Activated T-cell treated with anti-CD3 and anti-CD28 coated beads, Interleukin-2, amount 50 U/mL, for 4 hours (primary cell): ENCODE results near the gene NAALADL2. TPM values are rescaled to one million over a fixed set of nuclear protein-coding genes. Genes with fewer than 3 reads are reported as not detected.
"Not testable (repeated sequence)": the region's sequence is repeated elsewhere in the genome, so short reads cannot be mapped to it uniquely, and the experiment has no call there.

Source experiments
- ATAC-seq, 2 donors: fragments of 200-7000 bp; cut with Tn5 transposase; one replicate each; pipeline ENCODE4 v1.10.0; 2021
- DNase-seq: peaks from one replicate; pipeline ENCODE4 v3.0.0-alpha.2; 2020
- H3K27me3 Mint-ChIP-seq: one replicate; pipeline ENCODE4 v1.8.0; 2021; ENCODE audit warnings: low read depth, mixed read lengths
- H3K36me3 Mint-ChIP-seq: one replicate; pipeline ENCODE4 v1.8.0; 2022; ENCODE audit warnings: mixed read lengths; ENCODE audit not compliant: insufficient read depth
- H3K4me1 Mint-ChIP-seq: one replicate; pipeline ENCODE4 v1.8.0; 2021; ENCODE audit warnings: low read depth, mixed read lengths
- H3K4me3 Mint-ChIP-seq: one replicate; pipeline ENCODE4 v1.8.0; 2021; ENCODE audit warnings: mild to moderate bottlenecking, moderate library complexity, mixed read lengths
- H3K9me3 Mint-ChIP-seq: one replicate; pipeline ENCODE4 v1.8.0; 2021; ENCODE audit warnings: mixed read lengths
- total RNA-seq, 3 donors: library from RNA; stranded (reverse); gene quantifications; one replicate each; pipeline ENCODE4 v1.2.1, GENCODE V29; 2021

Gene NAALADL2
- total RNA-seq, 3 donors from 2014 or later = 0.26 to 0.33 (median 0.33) TPM

DNA sequence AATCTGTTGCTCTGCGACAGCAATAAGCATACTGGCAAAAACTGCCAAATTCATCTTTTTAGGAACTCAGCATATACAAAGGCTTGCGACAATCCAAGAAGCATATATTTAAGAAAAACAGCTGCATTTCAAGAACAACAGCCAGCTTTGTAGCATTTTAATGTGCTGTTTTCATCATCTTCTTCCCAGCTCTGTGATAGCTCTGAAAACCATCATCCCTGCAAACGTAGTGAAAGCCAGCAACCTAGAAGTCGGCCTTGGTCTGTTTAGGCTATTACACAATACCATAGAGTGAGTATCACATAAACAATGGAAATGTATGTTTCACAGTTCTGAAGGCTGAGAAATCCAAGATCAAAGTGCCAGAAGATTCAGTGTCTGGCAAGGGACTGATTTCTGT is 187.5 kb downstream of the NAALADL2 start:
- ATAC-seq (no peak), DNase-seq (no peak)
- Mint-ChIP-seq H3K27me3 (no peaks in the 10 kb centered on the region), H3K9me3 (peaks cover 4% of the 10 kb centered on the region), H3K4me3 (no peak overlapping the region), H3K4me1 (no peaks in the 10 kb centered on the region), H3K36me3 (no peaks in the 10 kb centered on the region)

DNA sequence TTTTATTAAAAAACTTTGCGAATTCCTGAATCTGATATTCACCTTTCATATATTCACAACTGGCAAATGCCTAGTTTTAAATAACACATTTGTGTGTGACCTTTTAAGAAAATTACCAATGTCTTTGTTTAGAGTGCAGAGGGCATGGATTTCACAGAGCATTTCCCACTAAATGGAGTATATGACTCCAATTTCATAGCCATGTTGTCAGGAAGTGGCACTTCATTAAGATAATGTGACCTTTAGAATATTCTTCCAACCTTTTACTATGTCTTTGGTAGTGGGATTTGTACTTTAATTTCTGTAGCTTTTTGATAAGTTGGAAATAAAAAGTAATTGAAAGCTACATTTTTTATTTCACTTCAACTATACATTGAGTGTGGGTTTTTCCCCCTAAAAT is 188.7 kb downstream of the NAALADL2 start:
- peaks cover 4% of the 10 kb centered on the region for H3K9me3 Mint-ChIP-seq
- no peak overlapping the region for H3K4me3 Mint-ChIP-seq
- no peaks in the 10 kb centered on the region for H3K36me3 Mint-ChIP-seq
- H3K27me3 Mint-ChIP-seq = no peaks in the 10 kb centered on the region
- no peak for ATAC-seq
- H3K4me1 Mint-ChIP-seq = no peaks in the 10 kb centered on the region
- no peak for DNase-seq

GRCh38 chr3:175057401-175057800 is 198.3 kb downstream of the NAALADL2 start:
- Mint-ChIP-seq H3K4me3 (no peak overlapping the region), H3K9me3 (peaks cover 11% of the 10 kb centered on the region), H3K36me3 (no peaks in the 10 kb centered on the region), H3K4me1 (no peaks in the 10 kb centered on the region), H3K27me3 (no peaks in the 10 kb centered on the region)
- ATAC-seq (no peak), DNase-seq (no peak)

DNA sequence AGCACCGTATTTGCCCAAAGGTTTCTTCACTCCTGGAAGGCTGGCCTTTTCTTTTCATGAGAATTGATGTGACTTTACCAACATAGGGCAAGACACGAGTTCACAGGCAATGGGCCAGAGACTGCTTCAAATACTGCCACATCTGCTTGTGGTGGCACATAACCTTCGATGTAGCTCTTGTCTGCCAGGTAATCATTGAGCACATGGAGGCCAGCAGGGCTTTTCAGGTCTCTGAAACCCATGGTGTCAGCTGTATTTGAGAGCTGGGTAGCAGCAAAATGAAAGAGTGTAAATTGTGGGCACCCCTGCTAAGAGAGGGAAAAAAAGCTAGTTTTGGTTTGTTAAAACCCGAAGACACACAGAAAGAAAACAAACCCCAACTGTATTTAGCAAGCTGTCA is 200.7 kb downstream of the NAALADL2 start:
- no peak overlapping the region for H3K4me3 Mint-ChIP-seq
- peaks cover 5% of the 10 kb centered on the region for H3K9me3 Mint-ChIP-seq
- no peaks in the 10 kb centered on the region for H3K4me1 Mint-ChIP-seq
- DNase-seq (no peak), ATAC-seq (no peak)
- no peaks in the 10 kb centered on the region for H3K36me3 Mint-ChIP-seq
- no peaks in the 10 kb centered on the region for H3K27me3 Mint-ChIP-seq

GRCh38 chr3:175065497-175065896 is 206.4 kb downstream of the NAALADL2 start:
- H3K4me3 Mint-ChIP-seq = no peak overlapping the region
- peaks cover 5% of the 10 kb centered on the region for H3K9me3 Mint-ChIP-seq
- no peaks in the 10 kb centered on the region for H3K4me1 Mint-ChIP-seq
- H3K36me3 Mint-ChIP-seq = no peaks in the 10 kb centered on the region
- no peak for ATAC-seq
- no peak for DNase-seq
- H3K27me3 Mint-ChIP-seq = no peaks in the 10 kb centered on the region

DNA sequence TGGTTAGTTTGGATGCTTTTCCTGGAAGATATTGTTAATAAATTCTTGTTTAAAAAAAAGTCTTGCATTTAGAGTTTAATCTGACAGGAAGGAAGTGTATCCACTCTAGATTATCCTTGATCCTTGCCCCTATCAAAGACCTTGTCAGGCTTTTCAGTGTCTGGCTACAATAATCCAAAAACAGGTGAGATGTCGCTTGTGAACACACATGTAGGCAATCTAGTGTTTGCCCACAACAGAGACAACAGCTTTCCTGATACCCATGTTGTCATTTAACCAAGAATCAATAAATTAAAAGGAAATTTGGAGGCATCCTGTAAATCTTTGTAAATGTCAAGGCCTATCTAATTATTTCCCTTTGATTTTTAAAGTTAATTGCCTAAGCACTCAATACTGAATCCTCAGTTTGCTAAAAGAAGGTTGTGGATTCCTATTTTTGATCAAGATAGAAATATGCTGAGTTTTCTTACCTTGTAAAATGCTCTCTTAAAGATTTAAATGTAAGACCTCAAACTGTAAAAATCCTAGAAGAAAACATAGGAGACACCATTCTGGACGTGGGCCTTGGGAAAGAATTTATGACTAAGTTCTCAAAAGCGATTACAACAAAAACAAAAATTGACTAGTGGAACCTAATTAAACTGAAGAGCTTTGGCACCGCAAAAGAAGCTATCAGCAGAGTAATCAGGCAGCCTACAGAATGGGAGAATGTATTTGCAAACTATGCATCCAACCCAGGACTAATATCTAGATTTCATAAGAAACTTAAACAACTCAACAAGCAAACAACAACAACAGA is 207.7 kb downstream of the NAALADL2 start:
- H3K4me3 Mint-ChIP-seq = no peak overlapping the region
- no peaks in the 10 kb centered on the region for H3K4me1 Mint-ChIP-seq
- DNase-seq (no peak), ATAC-seq (no peak)
- no peaks in the 10 kb centered on the region for H3K36me3 Mint-ChIP-seq
- H3K27me3 Mint-ChIP-seq = no peaks in the 10 kb centered on the region
- peaks cover 5% of the 10 kb centered on the region for H3K9me3 Mint-ChIP-seq

GRCh38 chr3:175068587-175068986 is 209.5 kb downstream of the NAALADL2 start:
- Mint-ChIP-seq H3K4me3 (no peak overlapping the region), H3K4me1 (no peaks in the 10 kb centered on the region), H3K9me3 (peaks cover 5% of the 10 kb centered on the region), H3K36me3 (no peaks in the 10 kb centered on the region), H3K27me3 (no peaks in the 10 kb centered on the region)
- DNase-seq (no peak), ATAC-seq (no peak)

- Mint-ChIP-seq H3K27me3 (no peaks in the 10 kb centered on the region), H3K9me3 (peaks cover 5% of the 10 kb centered on the region), H3K4me1 (no peaks in the 10 kb centered on the region), H3K36me3 (no peaks in the 10 kb centered on the region), H3K4me3 (no peak overlapping the region)
- DNase-seq = no peak
- ATAC-seq = no peak
Measured at GRCh38 chr3:175070946-175071345, 211.8 kb downstream of the NAALADL2 start.

DNA sequence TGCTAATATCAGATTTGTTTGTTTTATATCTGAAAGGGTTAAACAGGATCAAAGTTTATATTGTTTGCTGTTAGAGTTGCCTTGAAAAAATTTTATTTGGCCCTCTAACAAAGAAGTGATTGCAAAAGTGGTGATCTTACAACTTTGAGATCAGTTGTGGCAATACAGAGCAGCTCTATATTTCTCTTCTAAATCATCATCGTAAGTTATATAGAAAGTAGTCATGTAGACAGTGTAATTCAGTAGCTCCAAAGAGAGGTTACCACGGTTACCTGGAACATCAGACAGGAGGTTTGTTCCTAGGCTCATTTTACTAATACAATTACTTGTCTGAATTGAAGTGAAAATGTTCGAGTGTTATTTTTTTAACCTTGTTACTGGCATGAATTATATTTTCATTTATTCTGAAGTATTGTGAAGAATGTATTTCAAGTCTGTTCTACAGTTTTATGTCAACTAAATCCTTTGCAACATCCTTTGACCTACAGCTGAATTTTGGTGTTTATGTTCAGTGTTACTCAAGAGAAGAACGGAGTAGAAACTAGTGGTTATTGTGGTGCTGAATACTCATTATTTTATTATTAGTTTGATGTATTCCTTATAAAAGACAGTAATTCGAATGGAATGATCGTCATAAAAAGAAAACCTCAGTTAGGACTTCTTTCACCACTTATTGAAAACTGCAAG is 214.2 kb downstream of the NAALADL2 start:
- Mint-ChIP-seq H3K4me1 (no peaks in the 10 kb centered on the region), H3K36me3 (no peaks in the 10 kb centered on the region), H3K4me3 (no peak overlapping the region), H3K27me3 (no peaks in the 10 kb centered on the region), H3K9me3 (peaks cover 5% of the 10 kb centered on the region)
- no peak for DNase-seq
- no peak for ATAC-seq

GRCh38 chr3:175075269-175075668 is 216.1 kb downstream of the NAALADL2 start:
- Mint-ChIP-seq H3K4me1 (no peaks in the 10 kb centered on the region), H3K36me3 (no peaks in the 10 kb centered on the region), H3K9me3 (no peaks in the 10 kb centered on the region), H3K4me3 (no peak overlapping the region), H3K27me3 (no peaks in the 10 kb centered on the region)
- no peak for ATAC-seq
- DNase-seq = no peak

DNA sequence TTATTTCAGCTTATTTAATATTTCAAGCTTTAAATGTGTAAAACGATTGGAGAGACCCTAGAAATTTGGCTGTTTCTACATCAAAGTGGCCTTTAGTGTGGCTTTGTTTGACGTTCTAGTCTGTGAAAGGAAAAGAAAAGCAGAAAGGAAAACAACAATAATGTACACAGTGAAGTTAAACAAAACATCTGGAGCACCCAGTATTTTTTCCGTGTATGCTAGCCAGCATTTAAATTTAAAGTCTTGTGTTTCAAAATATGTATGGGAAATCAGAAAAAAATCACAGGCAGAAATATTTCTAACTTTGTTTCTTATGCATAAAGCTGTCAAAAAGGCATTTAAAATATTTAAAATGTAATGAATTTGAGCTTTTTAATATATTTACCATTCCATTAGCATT is 218.1 kb downstream of the NAALADL2 start:
- ATAC-seq (no peak), DNase-seq (no peak)
- Mint-ChIP-seq H3K4me1 (no peaks in the 10 kb centered on the region), H3K9me3 (no peaks in the 10 kb centered on the region), H3K27me3 (no peaks in the 10 kb centered on the region), H3K36me3 (no peaks in the 10 kb centered on the region), H3K4me3 (no peak overlapping the region)

DNA sequence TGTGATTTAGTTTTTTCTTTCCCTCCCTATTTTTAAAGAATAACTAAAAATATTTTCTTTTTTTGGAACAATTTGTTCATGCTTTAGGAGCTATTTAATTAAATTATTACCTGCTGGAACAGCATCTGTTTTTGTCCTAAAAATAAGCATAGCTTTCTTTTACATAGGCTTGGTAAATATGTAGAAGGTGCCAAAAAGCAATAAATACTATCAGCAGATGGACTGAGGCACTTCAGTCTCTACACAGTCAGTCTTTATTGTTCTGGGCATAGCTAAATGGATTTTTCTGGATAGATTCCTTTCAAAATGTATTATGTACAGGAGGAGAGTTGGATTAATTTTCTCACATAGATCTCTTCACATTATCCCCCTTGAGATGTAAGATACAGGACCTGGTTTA is 223.5 kb downstream of the NAALADL2 start:
- H3K27me3 Mint-ChIP-seq = no peaks in the 10 kb centered on the region
- H3K4me3 Mint-ChIP-seq = no peak overlapping the region
- no peak for DNase-seq
- no peaks in the 10 kb centered on the region for H3K9me3 Mint-ChIP-seq
- H3K36me3 Mint-ChIP-seq = no peaks in the 10 kb centered on the region
- ATAC-seq = no peak
- no peaks in the 10 kb centered on the region for H3K4me1 Mint-ChIP-seq

GRCh38 chr3:175087128-175087527 is 228.0 kb downstream of the NAALADL2 start:
- not testable (repeated sequence) for DNase-seq, H3K4me3 Mint-ChIP-seq, H3K36me3 Mint-ChIP-seq, H3K4me1 Mint-ChIP-seq, H3K9me3 Mint-ChIP-seq, ATAC-seq, H3K27me3 Mint-ChIP-seq

DNA sequence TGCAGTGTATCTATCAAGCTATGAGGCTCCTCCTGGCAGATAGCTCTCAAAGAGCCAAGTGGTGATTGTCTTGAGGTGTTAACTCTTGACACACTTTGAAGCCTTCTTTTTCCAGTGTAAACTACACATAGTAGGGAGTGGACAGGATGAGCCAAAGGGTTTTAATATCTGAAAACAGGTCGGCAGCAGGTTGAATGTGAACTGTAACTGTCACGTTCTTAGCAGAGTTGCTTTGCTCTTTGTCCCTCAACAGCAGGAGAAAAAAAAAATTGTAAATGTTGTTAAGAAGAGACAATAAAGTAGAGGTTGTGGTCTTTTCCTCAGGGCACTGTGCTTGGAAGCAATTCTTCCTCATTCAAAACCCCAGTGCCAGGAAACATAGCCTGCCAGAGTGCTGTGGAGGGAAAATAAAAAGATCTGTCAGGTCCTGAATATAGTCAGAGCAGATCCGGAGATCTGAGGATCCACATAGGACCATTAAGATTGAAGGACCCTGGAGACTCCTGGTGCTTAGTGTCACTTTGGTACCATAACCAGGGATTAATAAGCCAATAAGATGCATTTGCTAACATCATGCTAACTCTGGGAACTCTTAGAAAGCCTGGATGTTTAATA is 229.7 kb downstream of the NAALADL2 start:
- no peaks in the 10 kb centered on the region for H3K36me3 Mint-ChIP-seq

More for the DNA sequence above, 229.7 kb downstream of the NAALADL2 start:
- no peaks in the 10 kb centered on the region for H3K9me3 Mint-ChIP-seq
- no peaks in the 10 kb centered on the region for H3K4me1 Mint-ChIP-seq
- no peak for ATAC-seq
- no peak for DNase-seq
- H3K4me3 Mint-ChIP-seq = no peak overlapping the region
- H3K27me3 Mint-ChIP-seq = no peaks in the 10 kb centered on the region
